Trophoblast cell (in vitro differentiated cells and primary cell): ENCODE data around the gene HEXD.
A peak's percentile ranks its signal among the peaks of the same experiment; 100 is the strongest.

Experiments used
- DNase-seq, 2 donors: peaks; one replicate each; pipeline ENCODE4 v3.0.0-alpha.2; 2016
- H2AFZ ChIP-seq: 2 replicates; pipeline ENCODE4 v1.6.1; 2013; ENCODE audit warnings: low read length, moderate library complexity, mild to moderate bottlenecking; ENCODE audit not compliant: insufficient read depth, poor library complexity
- H2AK5ac ChIP-seq: 2 replicates; pipeline ENCODE4 v1.6.1; 2013; ENCODE audit warnings: mild to moderate bottlenecking, low read length
- H2BK120ac ChIP-seq: 2 replicates; pipeline ENCODE4 v1.6.1; 2013; ENCODE audit warnings: low read length, mild to moderate bottlenecking, moderate library complexity; ENCODE audit not compliant: insufficient read depth, poor library complexity
- H2BK12ac ChIP-seq: 2 replicates; pipeline ENCODE4 v1.6.1; 2013; ENCODE audit warnings: mild to moderate bottlenecking, low read length, moderate library complexity
- H2BK5ac ChIP-seq: 2 replicates; pipeline ENCODE4 v1.6.1; 2013; ENCODE audit warnings: low read length, low read depth, moderate library complexity, mild to moderate bottlenecking; ENCODE audit not compliant: poor library complexity
- H3K14ac ChIP-seq: 2 replicates; pipeline ENCODE4 v1.6.1; 2013; ENCODE audit warnings: mild to moderate bottlenecking, low read length
- H3K18ac ChIP-seq: 2 replicates; pipeline ENCODE4 v1.6.1; 2013; ENCODE audit warnings: mild to moderate bottlenecking, low read length
- H3K23ac ChIP-seq: 2 replicates; pipeline ENCODE4 v1.6.1; 2013; ENCODE audit warnings: low read length
- H3K27ac ChIP-seq: 2 replicates; pipeline ENCODE4 v1.5.1; 2013; ENCODE audit warnings: low read depth, mild to moderate bottlenecking, inconsistent platforms, low read length, moderate library complexity
- H3K27me3 ChIP-seq: 2 replicates; pipeline ENCODE4 v1.6.1; 2013; ENCODE audit warnings: inconsistent platforms, mild to moderate bottlenecking, low read length, moderate library complexity; ENCODE audit not compliant: insufficient read depth
- H3K36me3 ChIP-seq, 2 experiments: 1 replicate in 1 of 2; 2 replicates in 1 of 2; pipeline ENCODE4 v1.6.1; 2013; ENCODE audit warnings: low read length in 2 of 2, mild to moderate bottlenecking in 2 of 2, moderate library complexity in 1 of 2; ENCODE audit not compliant: insufficient read depth in 2 of 2, control insufficient read depth in 1 of 2
- H3K4ac ChIP-seq: 2 replicates; pipeline ENCODE4 v1.6.1; 2013; ENCODE audit warnings: low read depth, mild to moderate bottlenecking, low read length, moderate library complexity
- H3K4me1 ChIP-seq, 2 experiments: 1 replicate in 1 of 2; 2 replicates in 1 of 2; pipeline ENCODE4 v1.6.1; 2013; ENCODE audit warnings: low read length in 2 of 2, mild to moderate bottlenecking in 2 of 2, moderate library complexity in 1 of 2; ENCODE audit not compliant: insufficient read depth in 2 of 2, control insufficient read depth in 1 of 2
- H3K4me2 ChIP-seq: 2 replicates; pipeline ENCODE4 v1.6.1; 2013; ENCODE audit warnings: inconsistent platforms, mild to moderate bottlenecking, low read length, moderate library complexity
- H3K4me3 ChIP-seq: 2 replicates; pipeline ENCODE4 v1.5.1; 2013; ENCODE audit warnings: mild to moderate bottlenecking, low read depth, low read length, inconsistent platforms
- H3K79me1 ChIP-seq: one replicate; pipeline ENCODE4 v1.6.1; 2013; ENCODE audit warnings: low read length
- H3K79me2 ChIP-seq: 2 replicates; pipeline ENCODE4 v1.6.1; 2013; ENCODE audit warnings: low read length, mild to moderate bottlenecking; ENCODE audit not compliant: control insufficient read depth, insufficient read depth, poor library complexity
- H3K9ac ChIP-seq: 2 replicates; pipeline ENCODE4 v1.6.1; 2013; ENCODE audit warnings: mild to moderate bottlenecking, low read length
- H3K9me3 ChIP-seq: 2 replicates; pipeline ENCODE4 v1.6.1; 2013; ENCODE audit warnings: low read depth, mild to moderate bottlenecking, control low read depth, inconsistent platforms, low read length; ENCODE audit not compliant: insufficient read depth
- H4K12ac ChIP-seq: 2 replicates; pipeline ENCODE4 v1.6.1; 2013; ENCODE audit warnings: low read depth, mild to moderate bottlenecking, low read length, moderate library complexity
- H4K8ac ChIP-seq: 2 replicates; pipeline ENCODE4 v1.6.1; 2013; ENCODE audit warnings: low read depth, mild to moderate bottlenecking, low read length, moderate library complexity
- H4K91ac ChIP-seq: one replicate; pipeline ENCODE4 v1.6.1; 2013; ENCODE audit warnings: low read depth, mild to moderate bottlenecking, low read length, moderate library complexity
- WGBS: extraction: QIAGEN DNeasy Blood & Tissue Kit; methylation state at CpG from one replicate; pipeline ENCODE4 v1.1.7; 2013; ENCODE audit warnings: missing lambda C conversion rate; ENCODE audit not compliant: insufficient read length, insufficient coverage; ENCODE audit errors: extremely low coverage; 5-methylcytosine and 5-hydroxymethylcytosine counted together

Gene HEXD

DNA sequence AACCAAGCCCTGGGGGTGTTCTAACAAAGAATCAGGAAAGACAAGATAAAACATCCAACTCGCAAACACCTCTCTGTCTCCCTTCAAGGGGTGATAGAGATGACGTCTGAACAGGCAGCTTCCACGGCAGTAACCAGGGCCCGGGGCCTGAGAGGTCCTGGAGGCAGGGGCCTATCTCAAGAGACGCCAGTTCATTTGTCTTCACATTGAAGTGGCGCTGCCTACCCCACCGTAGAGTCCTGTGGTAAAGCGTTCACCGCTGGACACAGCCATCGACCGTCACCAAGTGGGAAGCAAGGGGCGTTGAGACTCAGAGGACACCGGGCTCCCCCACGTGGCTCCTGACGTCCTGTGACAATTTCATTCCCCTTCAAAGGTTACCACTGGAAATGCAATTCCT, 25.2 kb upstream of the HEXD start:
- no peak overlapping the region for H3K27ac ChIP-seq
- no CpG with 5 or more reads among the region's 15 CpGs for WGBS
- H2AFZ ChIP-seq = no peak overlapping the region
- no peak overlapping the region for H4K12ac ChIP-seq
- H3K9ac ChIP-seq = no peak overlapping the region
- no peak overlapping the region for H3K23ac ChIP-seq
- no peak overlapping the region for H4K91ac ChIP-seq
- H3K27me3 ChIP-seq = no peaks in the 10 kb centered on the region
- no peak overlapping the region for H2BK120ac ChIP-seq
- no peaks in the 10 kb centered on the region for H3K9me3 ChIP-seq
- H4K8ac ChIP-seq = no peak overlapping the region
- no peak overlapping the region for H3K18ac ChIP-seq
- peaks cover 0 to 9% of the 10 kb centered on the region in 2 experiments for H3K4me1 ChIP-seq
- DNase-seq = no peak
- H2BK5ac ChIP-seq = no peak overlapping the region
- no peak overlapping the region for H3K4me2 ChIP-seq
- H3K4me3 ChIP-seq = no peak overlapping the region
- no peak overlapping the region for H3K4ac ChIP-seq
- H3K79me2 ChIP-seq = no peaks in the 10 kb centered on the region
- no peak overlapping the region for H2BK12ac ChIP-seq
- no peak overlapping the region for H3K14ac ChIP-seq
- H3K36me3 ChIP-seq = peaks cover 3 to 14% of the 10 kb centered on the region in 2 experiments
- no peaks in the 10 kb centered on the region for H3K79me1 ChIP-seq
- H2AK5ac ChIP-seq = no peak overlapping the region

- WGBS = no CpG with 5 or more reads among the region's 12 CpGs
- Histone ChIP-seq H3K9me3 (no peaks in the 10 kb centered on the region), H3K27ac (no peak overlapping the region), H2BK5ac (no peak overlapping the region), H4K12ac (no peak overlapping the region), H3K36me3 (peaks cover 3 to 15% of the 10 kb centered on the region in 2 experiments), H3K4me1 (peaks cover 0 to 10% of the 10 kb centered on the region in 2 experiments), H2AK5ac (no peak overlapping the region), H4K8ac (no peak overlapping the region), H4K91ac (no peak overlapping the region), H3K14ac (no peak overlapping the region), H2BK12ac (no peak overlapping the region), H3K4me2 (no peak overlapping the region), H3K79me2 (no peaks in the 10 kb centered on the region), H3K9ac (no peak overlapping the region), H2AFZ (no peak overlapping the region), H3K23ac (no peak overlapping the region), H3K4ac (no peak overlapping the region), H3K27me3 (no peaks in the 10 kb centered on the region), H2BK120ac (no peak overlapping the region), H3K79me1 (no peaks in the 10 kb centered on the region), H3K18ac (no peak overlapping the region), H3K4me3 (no peak overlapping the region)
- no peak for DNase-seq
Observed at GRCh38 chr17:82394278-82394677, 23.9 kb upstream of the HEXD start.

DNA sequence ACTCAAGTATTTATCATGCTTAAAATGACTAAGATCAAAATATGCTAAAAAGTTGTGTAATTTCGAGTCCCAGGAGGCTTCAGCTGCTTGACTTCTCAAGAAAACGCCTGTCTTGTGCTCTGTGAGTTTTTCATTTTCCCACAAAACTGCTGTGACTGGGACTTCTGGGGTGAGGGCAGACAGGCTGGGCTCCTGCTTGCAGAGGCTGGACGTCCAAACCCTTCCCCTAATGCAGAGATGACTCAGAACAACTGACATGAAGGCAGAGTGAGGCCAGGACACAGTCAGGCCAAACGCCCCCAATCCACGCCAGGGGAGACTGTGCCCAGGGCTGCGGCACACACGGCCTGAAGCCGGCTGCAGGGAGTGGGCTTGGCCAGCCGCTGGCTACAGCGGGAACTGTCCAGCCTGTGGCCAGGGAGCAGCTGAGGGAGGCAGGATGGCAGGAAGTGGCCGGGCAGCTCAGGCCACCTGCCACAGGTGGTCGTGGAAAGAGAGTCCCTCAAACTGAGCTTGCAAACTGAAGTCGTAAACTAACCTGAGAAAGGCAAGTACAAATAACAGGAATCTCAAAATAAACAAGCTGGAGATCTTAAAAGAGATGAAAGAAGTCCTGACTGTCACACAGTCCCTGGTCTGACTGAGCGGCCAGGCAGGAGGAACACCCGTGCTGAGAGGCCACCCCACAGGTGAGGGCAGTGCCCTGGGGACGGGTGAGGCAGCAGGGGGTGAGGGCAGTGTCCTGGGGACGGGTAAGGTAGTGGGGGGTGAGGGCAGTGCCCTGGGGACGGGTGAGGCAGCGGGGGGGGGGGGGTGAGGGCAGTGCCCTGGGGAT, 21.3 kb upstream of the HEXD start:
- Histone ChIP-seq H3K18ac (no peak overlapping the region), H3K23ac (no peak overlapping the region), H2BK120ac (no peak overlapping the region), H3K4ac (no peak overlapping the region), H3K79me1 (no peaks in the 10 kb centered on the region), H4K8ac (no peak overlapping the region), H3K4me1 (peaks cover 0 to 10% of the 10 kb centered on the region in 2 experiments), H4K91ac (no peak overlapping the region), H3K4me3 (no peak overlapping the region), H3K79me2 (no peaks in the 10 kb centered on the region), H4K12ac (no peak overlapping the region), H3K9ac (no peak overlapping the region), H3K27ac (no peak overlapping the region), H2BK12ac (no peak overlapping the region), H2BK5ac (no peak overlapping the region), H3K4me2 (no peak overlapping the region), H2AFZ (no peak overlapping the region), H2AK5ac (no peak overlapping the region), H3K36me3 (peaks cover 3 to 16% of the 10 kb centered on the region in 2 experiments), H3K14ac (no peak overlapping the region), H3K9me3 (no peaks in the 10 kb centered on the region), H3K27me3 (no peaks in the 10 kb centered on the region)
- peak in 1 of 2 donors; percentile 56 for DNase-seq
- WGBS = no CpG with 5 or more reads among the region's 19 CpGs

DNA sequence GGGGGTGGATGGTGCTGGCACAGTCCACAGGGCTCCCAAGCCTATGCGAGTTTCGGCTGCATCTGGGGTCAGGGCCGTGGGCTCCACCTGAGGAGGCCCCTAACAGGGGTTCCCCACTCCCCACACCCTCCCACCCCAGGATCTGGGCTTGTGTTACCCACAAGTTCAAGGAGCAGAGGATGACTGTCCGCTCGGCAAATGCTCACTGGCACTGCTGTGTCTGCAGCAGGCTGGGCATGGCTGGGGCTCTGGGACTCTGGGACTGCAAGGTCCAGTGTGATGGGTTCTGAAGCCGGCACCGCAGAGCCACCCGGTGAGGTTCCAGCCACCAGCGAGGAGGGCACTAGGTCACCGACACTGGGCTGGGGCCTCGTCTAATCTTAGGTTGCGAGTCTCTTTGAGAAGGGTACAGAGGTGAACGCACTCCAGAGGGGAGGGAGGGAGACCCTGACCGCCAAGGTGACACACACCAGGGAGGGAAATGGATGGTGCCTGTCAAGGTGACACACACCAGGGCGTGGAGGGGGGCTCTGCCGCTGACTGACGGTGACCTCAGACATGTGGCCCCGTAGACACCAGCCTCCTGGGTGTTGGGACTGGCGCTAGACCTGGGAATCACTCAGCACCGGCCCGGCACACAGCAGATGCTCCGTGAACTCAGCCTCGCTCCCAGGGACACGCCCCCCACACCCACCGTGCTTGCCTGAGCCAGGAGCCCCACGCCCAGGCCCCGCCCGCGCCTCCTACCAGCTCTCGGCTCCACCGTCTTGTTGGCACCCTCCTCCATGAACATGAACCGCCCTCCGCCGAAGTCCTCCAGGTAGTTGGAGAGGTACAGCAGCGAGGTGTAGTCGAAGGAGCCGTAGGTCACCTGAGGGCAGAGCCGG, 20.5 kb upstream of the HEXD start:
- no peak overlapping the region for H2BK5ac ChIP-seq
- no peak overlapping the region for H3K4me2 ChIP-seq
- peaks cover 0 to 7% of the 10 kb centered on the region in 2 experiments for H3K4me1 ChIP-seq
- no CpG with 5 or more reads among the region's 38 CpGs for WGBS
- no peaks in the 10 kb centered on the region for H3K9me3 ChIP-seq
- no peak overlapping the region for H3K27ac ChIP-seq
- H2BK120ac ChIP-seq = no peak overlapping the region
- H4K12ac ChIP-seq = no peak overlapping the region
- no peak overlapping the region for H2BK12ac ChIP-seq
- H3K79me2 ChIP-seq = no peaks in the 10 kb centered on the region
- H3K79me1 ChIP-seq = no peaks in the 10 kb centered on the region
- no peak for DNase-seq
- H2AFZ ChIP-seq = no peak overlapping the region
- H3K4ac ChIP-seq = no peak overlapping the region
- no peak overlapping the region for H3K9ac ChIP-seq
- H2AK5ac ChIP-seq = no peak overlapping the region
- H4K8ac ChIP-seq = no peak overlapping the region
- H3K23ac ChIP-seq = no peak overlapping the region
- H3K14ac ChIP-seq = no peak overlapping the region
- H3K27me3 ChIP-seq = no peaks in the 10 kb centered on the region
- H3K4me3 ChIP-seq = peak overlapping the region; percentile 5
- peaks cover 3 to 11% of the 10 kb centered on the region in 2 experiments for H3K36me3 ChIP-seq
- no peak overlapping the region for H4K91ac ChIP-seq
- H3K18ac ChIP-seq = no peak overlapping the region
